HepG2 (cell line): ENCODE measurements around the gene SLC2A13. TPM values are rescaled to one million over a fixed set of nuclear protein-coding genes. Genes with fewer than 3 reads are reported as not detected.

Experiments
- ARNTL ChIP-seq: sonication (generic); formaldehyde crosslinking; IDR thresholded peaks from 2 replicates; pipeline ENCODE4 v1.4.0; 2020; ENCODE audit warnings: mild to moderate bottlenecking, missing genetic modification reagents
- ATF1 ChIP-seq: IDR thresholded peaks from 2 replicates; pipeline ENCODE4 v1.6.1; 2016; ENCODE audit warnings: mild to moderate bottlenecking, control low read depth
- CBX1 ChIP-seq: IDR thresholded peaks from one replicate; pipeline ENCODE4 v1.6.1; 2016; ENCODE audit warnings: antibody characterized with exemption, low read depth
- E2F5 ChIP-seq: sonication (generic); formaldehyde crosslinking; conservative IDR thresholded peaks from 2 replicates; pipeline ENCODE4 v1.4.0; 2020; ENCODE audit warnings: missing genetic modification reagents
- HNRNPUL1 ChIP-seq: fragments of 200-400 bp; formaldehyde crosslinking; IDR thresholded peaks from 2 replicates; pipeline ENCODE4 v1.6.1; 2017; ENCODE audit warnings: low read depth, mild to moderate bottlenecking, low read length, moderate library complexity
- JUND ChIP-seq: sonication (generic); formaldehyde crosslinking; IDR thresholded peaks from 2 replicates; pipeline ENCODE4 v1.8.0; 2022; ENCODE audit warnings: mild to moderate bottlenecking, missing genetic modification reagents
- MAFG ChIP-seq: sonication (generic); formaldehyde crosslinking; IDR thresholded peaks from 2 replicates; pipeline ENCODE4 v1.5.1; 2020; ENCODE audit warnings: mild to moderate bottlenecking, missing genetic modification reagents
- MIXL1 ChIP-seq: IDR thresholded peaks from 2 replicates; pipeline ENCODE4 v1.6.1; 2016
- NFE2 ChIP-seq: sonication (generic); formaldehyde crosslinking; IDR thresholded peaks from 2 replicates; pipeline ENCODE4 v1.4.0; 2020; ENCODE audit warnings: missing genetic modification reagents
- PCBP2 ChIP-seq: fragments of 200-400 bp; formaldehyde crosslinking; optimal IDR thresholded peaks from 2 replicates; pipeline ENCODE3; 2018; ENCODE audit warnings: low read length, low read depth; ENCODE audit not compliant: poor library complexity, severe bottlenecking
- POLR2AphosphoS2 ChIP-seq: IDR thresholded peaks from 2 replicates; pipeline ENCODE4 v1.6.1; 2011; ENCODE audit warnings: low read depth, low read length, improper control_type of control experiment
- SSRP1 ChIP-seq: IDR thresholded peaks from 2 replicates; pipeline ENCODE4 v1.6.1; 2016; ENCODE audit warnings: control low read depth
- U2AF1 ChIP-seq: fragments of 200-400 bp; formaldehyde crosslinking; optimal IDR thresholded peaks from 2 replicates; pipeline ENCODE3; 2017; ENCODE audit warnings: mild to moderate bottlenecking, low read depth, low read length
- ZBTB46 ChIP-seq: sonication (generic); formaldehyde crosslinking; IDR thresholded peaks from 2 replicates; pipeline ENCODE4 v1.4.0; 2020; ENCODE audit warnings: mild to moderate bottlenecking, missing genetic modification reagents, borderline replicate concordance
- ZBTB7B ChIP-seq: sonication (generic); formaldehyde crosslinking; IDR thresholded peaks from 2 replicates; pipeline ENCODE4 v1.4.0; 2020; ENCODE audit warnings: missing genetic modification reagents
- ZFX ChIP-seq: sonication (generic); formaldehyde crosslinking; IDR thresholded peaks from 2 replicates; pipeline ENCODE4 v1.4.0; 2020; ENCODE audit warnings: mild to moderate bottlenecking, low read depth, missing genetic modification reagents, moderate library complexity
- ZNF256 ChIP-seq: sonication (generic); formaldehyde crosslinking; conservative IDR thresholded peaks from 2 replicates; pipeline ENCODE4 v1.4.0; 2020; ENCODE audit warnings: missing genetic modification reagents
- ZNF552 ChIP-seq: sonication (generic); formaldehyde crosslinking; IDR thresholded peaks from 2 replicates; pipeline ENCODE4 v1.9.0; 2022; ENCODE audit warnings: missing genetic modification reagents, mild to moderate bottlenecking, borderline replicate concordance
- ZNF83 ChIP-seq: sonication (generic); formaldehyde crosslinking; IDR thresholded peaks from 2 replicates; pipeline ENCODE4 v1.4.0; 2020; ENCODE audit warnings: missing genetic modification reagents, mild to moderate bottlenecking, borderline replicate concordance
- ZSCAN31 ChIP-seq: sonication (generic); formaldehyde crosslinking; IDR thresholded peaks from 2 replicates; pipeline ENCODE4 v1.5.0; 2020; ENCODE audit warnings: low read depth, mild to moderate bottlenecking, missing genetic modification reagents
- polyA plus RNA-seq, 8 experiments: library from polyadenylated mRNA; depleted of rRNA in 3 of 8; stranded (reverse) in 7 of 8; unstranded in 1 of 8; fragments of >200 nt; fragmentation: Illumina TruSeq in 4 of 8; extraction: Trizol in 4 of 8; gene quantifications; 2 replicates each; pipeline versions ENCODE4 v1.2.1 to v1.2.3, GENCODE V29; 2011 to 2016; ENCODE audit warnings: low read depth in 4 of 8, missing spikeins in 1 of 8, mixed read lengths in 1 of 8; ENCODE audit not compliant: insufficient read depth in 1 of 8
- total RNA-seq, 5 experiments: library from RNA; depleted of rRNA; stranded (reverse); fragments of >200 nt; fragmentation: Illumina TruSeq; extraction: Trizol; gene quantifications; 2 replicates each; pipeline ENCODE4 v1.2.3, GENCODE V29; 2016; ENCODE audit warnings: low read depth in 1 of 5
- TF ChIP-seq, protein P1 (sequence below): sonication (generic); formaldehyde crosslinking; IDR thresholded peaks from 2 replicates; pipeline ENCODE4 v1.4.0; 2020; ENCODE audit warnings: missing genetic modification reagents, borderline replicate concordance
- TF ChIP-seq, protein P2 (sequence below): sonication (generic); formaldehyde crosslinking; IDR thresholded peaks from 2 replicates; pipeline ENCODE4 v1.4.0; 2020; ENCODE audit warnings: missing genetic modification reagents

Gene SLC2A13
- total and polyA plus RNA-seq, 2 of the 13 experiments (the other 11 are each of a cell fraction or from before 2014, with no cell fraction given): 5.5 to 6.0 TPM

- TF ChIP-seq, protein P1, sequence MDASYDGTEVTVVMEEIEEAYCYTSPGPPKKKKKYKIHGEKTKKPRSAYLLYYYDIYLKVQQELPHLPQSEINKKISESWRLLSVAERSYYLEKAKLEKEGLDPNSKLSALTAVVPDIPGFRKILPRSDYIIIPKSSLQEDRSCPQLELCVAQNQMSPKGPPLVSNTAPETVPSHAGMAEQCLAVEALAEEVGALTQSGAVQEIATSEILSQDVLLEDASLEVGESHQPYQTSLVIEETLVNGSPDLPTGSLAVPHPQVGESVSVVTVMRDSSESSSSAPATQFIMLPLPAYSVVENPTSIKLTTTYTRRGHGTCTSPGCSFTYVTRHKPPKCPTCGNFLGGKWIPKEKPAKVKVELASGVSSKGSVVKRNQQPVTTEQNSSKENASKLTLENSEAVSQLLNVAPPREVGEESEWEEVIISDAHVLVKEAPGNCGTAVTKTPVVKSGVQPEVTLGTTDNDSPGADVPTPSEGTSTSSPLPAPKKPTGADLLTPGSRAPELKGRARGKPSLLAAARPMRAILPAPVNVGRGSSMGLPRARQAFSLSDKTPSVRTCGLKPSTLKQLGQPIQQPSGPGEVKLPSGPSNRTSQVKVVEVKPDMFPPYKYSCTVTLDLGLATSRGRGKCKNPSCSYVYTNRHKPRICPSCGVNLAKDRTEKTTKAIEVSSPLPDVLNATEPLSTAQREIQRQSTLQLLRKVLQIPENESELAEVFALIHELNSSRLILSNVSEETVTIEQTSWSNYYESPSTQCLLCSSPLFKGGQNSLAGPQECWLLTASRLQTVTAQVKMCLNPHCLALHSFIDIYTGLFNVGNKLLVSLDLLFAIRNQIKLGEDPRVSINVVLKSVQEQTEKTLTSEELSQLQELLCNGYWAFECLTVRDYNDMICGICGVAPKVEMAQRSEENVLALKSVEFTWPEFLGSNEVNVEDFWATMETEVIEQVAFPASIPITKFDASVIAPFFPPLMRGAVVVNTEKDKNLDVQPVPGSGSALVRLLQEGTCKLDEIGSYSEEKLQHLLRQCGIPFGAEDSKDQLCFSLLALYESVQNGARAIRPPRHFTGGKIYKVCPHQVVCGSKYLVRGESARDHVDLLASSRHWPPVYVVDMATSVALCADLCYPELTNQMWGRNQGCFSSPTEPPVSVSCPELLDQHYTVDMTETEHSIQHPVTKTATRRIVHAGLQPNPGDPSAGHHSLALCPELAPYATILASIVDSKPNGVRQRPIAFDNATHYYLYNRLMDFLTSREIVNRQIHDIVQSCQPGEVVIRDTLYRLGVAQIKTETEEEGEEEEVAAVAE: no peak
- TF ChIP-seq ATF1 (CRISPR knock-in tag) (no peak), ZNF83 (CRISPR knock-in tag) (peak; percentile 12; the same call in 1 of the 2 replicates), PCBP2 (no peak), ZBTB7B (CRISPR knock-in tag) (no peak), U2AF1 (no peak), MIXL1 (CRISPR knock-in tag) (no peak), POLR2AphosphoS2 (no peak), ZFX (CRISPR knock-in tag) (peak; percentile 49; the same call in 1 of the 2 replicates), ZNF552 (no peak), ZSCAN31 (peak; percentile 51; the same call in 1 of the 2 replicates), ARNTL (CRISPR knock-in tag) (peak; percentile 72; the same call in 1 of the 2 replicates), SSRP1 (CRISPR knock-in tag) (no peak), E2F5 (CRISPR knock-in tag) (no peak), JUND (CRISPR knock-in tag) (no peak), HNRNPUL1 (no peak), MAFG (CRISPR knock-in tag) (no peak), ZNF256 (CRISPR knock-in tag) (no peak), ZBTB46 (CRISPR knock-in tag) (no peak), CBX1 (no peak), NFE2 (no peak)
- TF ChIP-seq, protein P2, sequence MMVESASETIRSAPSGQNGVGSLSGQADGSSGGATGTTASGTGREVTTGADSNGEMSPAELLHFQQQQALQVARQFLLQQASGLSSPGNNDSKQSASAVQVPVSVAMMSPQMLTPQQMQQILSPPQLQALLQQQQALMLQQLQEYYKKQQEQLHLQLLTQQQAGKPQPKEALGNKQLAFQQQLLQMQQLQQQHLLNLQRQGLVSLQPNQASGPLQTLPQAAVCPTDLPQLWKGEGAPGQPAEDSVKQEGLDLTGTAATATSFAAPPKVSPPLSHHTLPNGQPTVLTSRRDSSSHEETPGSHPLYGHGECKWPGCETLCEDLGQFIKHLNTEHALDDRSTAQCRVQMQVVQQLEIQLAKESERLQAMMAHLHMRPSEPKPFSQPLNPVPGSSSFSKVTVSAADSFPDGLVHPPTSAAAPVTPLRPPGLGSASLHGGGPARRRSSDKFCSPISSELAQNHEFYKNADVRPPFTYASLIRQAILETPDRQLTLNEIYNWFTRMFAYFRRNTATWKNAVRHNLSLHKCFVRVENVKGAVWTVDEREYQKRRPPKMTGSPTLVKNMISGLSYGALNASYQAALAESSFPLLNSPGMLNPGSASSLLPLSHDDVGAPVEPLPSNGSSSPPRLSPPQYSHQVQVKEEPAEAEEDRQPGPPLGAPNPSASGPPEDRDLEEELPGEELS (CRISPR knock-in tag): 0 out of 2 replicates have a peak, but pooled peaks have one; percentile 14
These were observed at the start of gene SLC2A13 (continued) for GRCh38 chr12:40105515-40106201.
